ENCODE data around the gene RHO.

- TF ChIP-seq CTCF (IDR thresholded peaks at IDR 0.05) (no peak), POLR2AphosphoS5 (IDR thresholded peaks at IDR 0.05) (no peak), POLR2A (IDR thresholded peaks at IDR 0.05) (no peak)
Observed at GRCh38 chr3:129519449-129519848, 9.0 kb upstream of the RHO start.
